Subcutaneous abdominal adipose tissue (tissue), 5 donors: ENCODE measurements around the gene KMT2C.
"Not testable (repeated sequence)": the region's sequence is repeated elsewhere in the genome, so short reads cannot be mapped to it uniquely, and the experiment has no call there.

Experiments
- H3K27ac ChIP-seq: one replicate; pipeline ENCODE4 v1.7.0; 2013; ENCODE audit warnings: low read depth, mild to moderate bottlenecking, inconsistent platforms, low read length, moderate library complexity
- H3K27me3 ChIP-seq, 5 donors: one replicate each; pipeline ENCODE4 v1.7.0; 2013; ENCODE audit warnings: low read length in 5 of 5, inconsistent platforms in 1 of 5; ENCODE audit not compliant: control insufficient read depth in 5 of 5, insufficient read depth in 4 of 5
- H3K36me3 ChIP-seq, 5 donors: one replicate each; pipeline ENCODE4 v1.7.0; 2013; ENCODE audit warnings: low read length in 5 of 5; ENCODE audit not compliant: control insufficient read depth in 5 of 5, insufficient read depth in 5 of 5
- H3K4me1 ChIP-seq, 5 donors: one replicate each; pipeline ENCODE4 v1.7.0; 2013; ENCODE audit warnings: low read length in 5 of 5, mild to moderate bottlenecking in 3 of 5, moderate library complexity in 1 of 5; ENCODE audit not compliant: control insufficient read depth in 5 of 5, insufficient read depth in 5 of 5
- H3K4me3 ChIP-seq, 5 donors: one replicate each; pipeline ENCODE4 v1.7.0; 2013; ENCODE audit warnings: low read length in 5 of 5, low read depth in 1 of 5
- H3K9ac ChIP-seq, 5 donors: one replicate each; pipeline ENCODE4 v1.7.0; 2013; ENCODE audit warnings: low read length in 5 of 5, mild to moderate bottlenecking in 4 of 5, moderate library complexity in 3 of 5
- H3K9me3 ChIP-seq, 5 donors: one replicate each; pipeline ENCODE4 v1.7.0; 2013; ENCODE audit warnings: low read length in 5 of 5; ENCODE audit not compliant: control insufficient read depth in 5 of 5
- donor health status: healthy.
- donor health status: healthy.
- donor health status: healthy.
- donor health status: healthy.
- donor health status: healthy.

Gene KMT2C

GRCh38 chr7:152329469-152329868 lies 106.3 kb downstream of the KMT2C start:
- no peak overlapping the region for H3K27ac ChIP-seq
- no peak overlapping the region for H3K9ac ChIP-seq
- H3K4me3 ChIP-seq = no peak overlapping the region
- peaks cover 10 to 28% (median 20%) of the 10 kb centered on the region in 5 donors for H3K36me3 ChIP-seq
- H3K4me1 ChIP-seq = peaks cover 0 to 9% (median 7%) of the 10 kb centered on the region in 5 donors
- H3K9me3 ChIP-seq = no peaks in the 10 kb centered on the region
- no peaks in the 10 kb centered on the region for H3K27me3 ChIP-seq

- no peak overlapping the region for H3K9ac ChIP-seq
- H3K9me3 ChIP-seq = no peaks in the 10 kb centered on the region
- H3K27me3 ChIP-seq = no peaks in the 10 kb centered on the region
- peaks cover 0 to 9% (median 7%) of the 10 kb centered on the region in 5 donors for H3K4me1 ChIP-seq
- no peak overlapping the region for H3K4me3 ChIP-seq
- no peak overlapping the region for H3K27ac ChIP-seq
- peaks cover 10 to 28% (median 20%) of the 10 kb centered on the region in 5 donors for H3K36me3 ChIP-seq
Observed at GRCh38 chr7:152328234-152328633, 107.6 kb downstream of the KMT2C start.

GRCh38 chr7:152315845-152316244 lies 120.0 kb downstream of the KMT2C start:
- Histone ChIP-seq H3K27ac (no peak overlapping the region), H3K9me3 (no peaks in the 10 kb centered on the region), H3K4me1 (peaks cover 0 to 15% (median 13%) of the 10 kb centered on the region in 5 donors), H3K36me3 (peaks cover 0 to 4% (median 0%) of the 10 kb centered on the region in 5 donors), H3K9ac (no peak overlapping the region), H3K4me3 (no peak overlapping the region), H3K27me3 (no peaks in the 10 kb centered on the region)

- peak overlapping the region; percentile 8 for H3K27ac ChIP-seq
Observed at GRCh38 chr7:152313831-152314604, 121.8 kb downstream of the KMT2C start.

GRCh38 chr7:152313217-152313616 lies 122.6 kb downstream of the KMT2C start:
- no peak overlapping the region for H3K4me3 ChIP-seq
- peak overlapping the region; percentile 8 for H3K27ac ChIP-seq

More at GRCh38 chr7:152313831-152314604, 121.8 kb downstream of the KMT2C start:
- Histone ChIP-seq H3K4me3 (peak overlapping the region in 1 of 5 donors; percentile 8), H3K9ac (no peak overlapping the region), H3K4me1 (peaks cover 0 to 19% (median 13%) of the 10 kb centered on the region in 5 donors), H3K9me3 (no peaks in the 10 kb centered on the region), H3K36me3 (peaks cover 0 to 18% (median 9%) of the 10 kb centered on the region in 5 donors), H3K27me3 (no peaks in the 10 kb centered on the region)

GRCh38 chr7:152312316-152312715 lies 123.5 kb downstream of the KMT2C start:
- H3K27ac ChIP-seq = no peak overlapping the region
- H3K4me3 ChIP-seq = no peak overlapping the region
- H3K27me3 ChIP-seq = no peaks in the 10 kb centered on the region
- H3K9ac ChIP-seq = no peak overlapping the region
- peaks cover 0 to 19% (median 13%) of the 10 kb centered on the region in 5 donors for H3K4me1 ChIP-seq
- H3K36me3 ChIP-seq = peaks cover 8 to 25% (median 9%) of the 10 kb centered on the region in 5 donors
- no peaks in the 10 kb centered on the region for H3K9me3 ChIP-seq

More at GRCh38 chr7:152313217-152313616, 122.6 kb downstream of the KMT2C start:
- Histone ChIP-seq H3K27me3 (no peaks in the 10 kb centered on the region), H3K9me3 (no peaks in the 10 kb centered on the region), H3K4me1 (peaks cover 0 to 19% (median 13%) of the 10 kb centered on the region in 5 donors), H3K9ac (no peak overlapping the region), H3K36me3 (peaks cover 0 to 25% (median 9%) of the 10 kb centered on the region in 5 donors)

GRCh38 chr7:152307902-152308301 lies 127.9 kb downstream of the KMT2C start:
- H3K9ac ChIP-seq = no peak overlapping the region
- peaks cover 21 to 46% (median 25%) of the 10 kb centered on the region in 5 donors for H3K36me3 ChIP-seq
- no peak overlapping the region for H3K27ac ChIP-seq
- H3K4me1 ChIP-seq = peaks cover 0 to 6% (median 3%) of the 10 kb centered on the region in 5 donors
- no peak overlapping the region for H3K4me3 ChIP-seq
- no peaks in the 10 kb centered on the region for H3K27me3 ChIP-seq
- no peaks in the 10 kb centered on the region for H3K9me3 ChIP-seq

- H3K9ac ChIP-seq, H3K9me3 ChIP-seq, H3K27ac ChIP-seq, H3K36me3 ChIP-seq, H3K27me3 ChIP-seq, H3K4me3 ChIP-seq, H3K4me1 ChIP-seq: not testable (repeated sequence)
Observed at GRCh38 chr7:152299542-152300143, 136.2 kb downstream of the KMT2C start.

GRCh38 chr7:152292897-152293296 lies 142.9 kb downstream of the KMT2C start:
- no peak overlapping the region for H3K4me3 ChIP-seq
- no peaks in the 10 kb centered on the region for H3K27me3 ChIP-seq
- peaks cover 0 to 9% (median 6%) of the 10 kb centered on the region in 5 donors for H3K36me3 ChIP-seq

GRCh38 chr7:152286972-152287371 lies 148.8 kb downstream of the KMT2C start:
- not testable (repeated sequence) for H3K27me3 ChIP-seq

More at GRCh38 chr7:152292897-152293296, 142.9 kb downstream of the KMT2C start:
- Histone ChIP-seq H3K27ac (no peak overlapping the region), H3K9ac (no peak overlapping the region), H3K9me3 (peaks cover 0 to 3% (median 0%) of the 10 kb centered on the region in 5 donors), H3K4me1 (no peaks in the 10 kb centered on the region)

More at GRCh38 chr7:152286972-152287371, 148.8 kb downstream of the KMT2C start:
- H3K9me3 ChIP-seq, H3K4me1 ChIP-seq, H3K36me3 ChIP-seq, H3K9ac ChIP-seq, H3K27ac ChIP-seq, H3K4me3 ChIP-seq: not testable (repeated sequence)
